Immature natural killer cell (primary cell): ENCODE data around the gene PANX2. TPM values are rescaled to one million over a fixed set of nuclear protein-coding genes. Genes with fewer than 3 reads are reported as not detected.
"Not testable (repeated sequence)": the region's sequence is repeated elsewhere in the genome, so short reads cannot be mapped to it uniquely, and the experiment has no call there.

Source experiments
- DNase-seq, 3 donors: peaks; one replicate each; pipeline ENCODE4 v3.0.0; 2022; ENCODE audit warnings: mixed read lengths in 1 of 3
- H3K27ac Mint-ChIP-seq, 6 donors: one replicate each; pipeline ENCODE4 v1.8.0; 2020; ENCODE audit warnings: mixed read lengths in 6 of 6, mild to moderate bottlenecking in 5 of 6, inconsistent platforms in 4 of 6, moderate library complexity in 3 of 6
- H3K27me3 Mint-ChIP-seq, 3 donors: one replicate each; pipeline ENCODE4 v1.8.0; 2020 to 2021; ENCODE audit warnings: low read depth in 3 of 3, mild to moderate bottlenecking in 3 of 3, mixed read lengths in 3 of 3, moderate library complexity in 3 of 3, inconsistent platforms in 1 of 3
- H3K36me3 Mint-ChIP-seq, 3 donors: one replicate each; pipeline ENCODE4 v1.8.0; 2020; ENCODE audit warnings: mixed read lengths in 3 of 3, inconsistent platforms in 2 of 3, mild to moderate bottlenecking in 2 of 3
- H3K4me1 Mint-ChIP-seq, 2 donors: one replicate each; pipeline ENCODE4 v1.8.0; 2020; ENCODE audit warnings: inconsistent platforms in 2 of 2, mild to moderate bottlenecking in 2 of 2, mixed read lengths in 2 of 2, moderate library complexity in 1 of 2
- H3K4me3 Mint-ChIP-seq, 5 donors: one replicate each; pipeline ENCODE4 v1.8.0; 2020; ENCODE audit warnings: mild to moderate bottlenecking in 5 of 5, mixed read lengths in 5 of 5, inconsistent platforms in 3 of 5, moderate library complexity in 3 of 5
- H3K9me3 Mint-ChIP-seq, 6 donors: one replicate each; pipeline ENCODE4 v1.8.0; 2020; ENCODE audit warnings: mild to moderate bottlenecking in 6 of 6, mixed read lengths in 6 of 6, inconsistent platforms in 4 of 6, moderate library complexity in 3 of 6
- polyA plus RNA-seq, 3 donors: library from polyadenylated mRNA; unstranded; fragments of 300-500 nt; fragmentation: Illumina TruSeq; gene quantifications; one replicate each; pipeline ENCODE4 v1.2.3, GENCODE V29; 2021

Gene PANX2
- polyA plus RNA-seq, 3 donors from 2014 or later, result 0.07 TPM; not detected in 2

DNA sequence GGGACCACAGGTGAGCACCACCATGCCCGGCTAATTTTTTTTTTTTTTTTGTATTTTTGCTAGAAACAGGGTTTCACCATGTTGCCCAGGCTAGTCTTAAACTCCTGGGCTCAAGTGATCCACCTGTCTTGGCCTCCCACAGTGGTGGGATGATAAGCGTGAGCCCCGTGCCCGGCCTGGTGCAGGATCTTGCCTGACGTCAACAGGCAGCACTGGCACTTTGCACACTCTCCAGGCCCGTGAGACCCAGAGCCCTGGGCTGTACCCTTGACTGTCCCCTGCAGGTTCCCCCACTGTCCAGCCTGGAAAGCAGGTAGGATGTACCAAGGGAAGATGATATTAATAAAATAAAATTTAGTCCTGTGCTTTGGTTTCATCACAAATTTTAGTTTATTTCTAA is 29.1 kb upstream of the PANX2 start:
- H3K9me3 Mint-ChIP-seq, result no peaks in the 10 kb centered on the region
- no peak for DNase-seq
- H3K27me3 Mint-ChIP-seq, result peaks cover 0 to 5% (median 2%) of the 10 kb centered on the region in 3 donors
- no peaks in the 10 kb centered on the region for H3K4me1 Mint-ChIP-seq
- no peaks in the 10 kb centered on the region for H3K36me3 Mint-ChIP-seq
- no peak overlapping the region for H3K27ac Mint-ChIP-seq
- no peak overlapping the region for H3K4me3 Mint-ChIP-seq

DNA sequence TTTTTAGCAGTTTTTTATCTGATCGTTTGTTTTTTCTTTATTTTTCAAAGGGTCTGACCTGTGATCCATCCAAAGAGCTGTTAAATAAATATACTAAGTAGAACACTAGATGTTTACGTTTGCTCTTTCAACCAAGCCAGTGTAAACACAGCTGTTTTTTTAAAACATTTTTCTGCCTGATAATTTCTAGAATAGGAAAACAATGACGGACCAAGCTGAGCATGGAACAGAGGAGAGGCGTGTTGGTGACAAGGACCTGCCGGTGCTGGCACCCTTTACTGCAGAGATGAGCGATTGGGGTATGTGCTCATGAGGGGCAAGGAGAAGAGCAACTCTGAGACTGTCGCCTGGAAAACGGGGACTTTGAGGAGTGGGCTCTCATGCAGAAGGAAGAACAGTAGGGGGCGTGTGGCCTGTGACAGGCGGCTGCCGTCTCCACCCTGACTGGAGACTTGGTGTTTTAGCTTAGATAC is 28.6 kb upstream of the PANX2 start:
- DNase-seq, result no peak
- H3K9me3 Mint-ChIP-seq, result no peaks in the 10 kb centered on the region
- peaks cover 0 to 1% of the 10 kb centered on the region in 2 donors for H3K4me1 Mint-ChIP-seq
- peaks cover 0 to 5% (median 2%) of the 10 kb centered on the region in 3 donors for H3K27me3 Mint-ChIP-seq
- H3K27ac Mint-ChIP-seq, result no peak overlapping the region
- H3K36me3 Mint-ChIP-seq, result no peaks in the 10 kb centered on the region
- no peak overlapping the region for H3K4me3 Mint-ChIP-seq

DNA sequence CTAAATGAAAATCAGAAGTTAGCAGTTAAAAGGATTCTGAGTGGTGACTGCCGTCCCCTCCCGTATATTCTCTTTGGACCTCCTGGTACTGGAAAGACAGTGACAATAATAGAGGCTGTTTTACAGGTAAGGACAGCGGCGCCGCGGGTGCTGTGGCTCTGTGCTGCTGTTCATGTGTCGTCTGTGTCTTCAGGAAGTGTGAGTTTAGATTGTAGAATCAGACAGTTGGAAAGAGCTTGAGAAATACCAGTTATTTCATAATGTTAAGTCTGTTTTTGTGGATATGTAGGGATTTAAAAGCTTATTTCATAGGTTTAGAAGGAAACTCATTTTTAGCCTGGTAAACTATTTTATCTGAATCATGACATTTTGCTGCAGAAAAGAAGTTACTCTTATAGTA is 27.4 kb upstream of the PANX2 start:
- Mint-ChIP-seq H3K27me3 (peaks cover 0 to 5% (median 2%) of the 10 kb centered on the region in 3 donors), H3K36me3 (no peaks in the 10 kb centered on the region), H3K4me3 (no peak overlapping the region), H3K27ac (no peak overlapping the region), H3K9me3 (no peaks in the 10 kb centered on the region), H3K4me1 (peaks cover 0 to 1% of the 10 kb centered on the region in 2 donors)
- DNase-seq, result no peak

DNA sequence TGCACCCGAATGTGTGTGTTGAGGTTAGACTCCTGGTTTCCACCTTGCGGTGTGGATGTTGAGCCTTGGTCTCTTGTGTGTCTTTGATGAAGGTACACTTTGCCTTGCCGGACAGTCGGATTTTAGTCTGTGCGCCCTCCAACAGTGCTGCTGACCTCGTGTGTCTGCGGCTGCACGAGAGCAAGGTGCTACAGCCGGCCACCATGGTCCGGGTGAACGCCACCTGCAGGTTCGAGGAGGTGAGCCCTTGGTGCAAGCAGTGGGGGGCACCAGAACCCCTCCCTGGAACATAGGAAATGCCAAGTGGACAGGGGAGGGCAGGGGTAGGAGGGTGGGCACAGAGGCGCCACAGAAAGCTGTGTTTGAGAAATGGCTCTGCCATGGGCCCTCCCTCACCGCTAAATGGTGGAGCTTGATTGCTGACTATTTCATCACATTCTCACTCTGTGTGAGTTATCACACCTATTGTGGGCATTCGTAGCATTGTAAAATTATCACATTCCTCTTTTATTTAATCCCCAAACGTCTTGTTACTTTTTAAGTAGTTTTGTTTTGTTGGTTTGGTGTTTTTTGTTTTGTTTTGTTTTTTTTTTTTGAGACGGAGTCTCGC is 26.4 kb upstream of the PANX2 start:
- peaks cover 0 to 1% of the 10 kb centered on the region in 2 donors for H3K4me1 Mint-ChIP-seq
- no peak overlapping the region for H3K4me3 Mint-ChIP-seq
- H3K36me3 Mint-ChIP-seq, result no peaks in the 10 kb centered on the region
- DNase-seq, result no peak
- H3K9me3 Mint-ChIP-seq, result no peaks in the 10 kb centered on the region
- peaks cover 0 to 5% (median 2%) of the 10 kb centered on the region in 3 donors for H3K27me3 Mint-ChIP-seq
- H3K27ac Mint-ChIP-seq, result no peak overlapping the region

DNA sequence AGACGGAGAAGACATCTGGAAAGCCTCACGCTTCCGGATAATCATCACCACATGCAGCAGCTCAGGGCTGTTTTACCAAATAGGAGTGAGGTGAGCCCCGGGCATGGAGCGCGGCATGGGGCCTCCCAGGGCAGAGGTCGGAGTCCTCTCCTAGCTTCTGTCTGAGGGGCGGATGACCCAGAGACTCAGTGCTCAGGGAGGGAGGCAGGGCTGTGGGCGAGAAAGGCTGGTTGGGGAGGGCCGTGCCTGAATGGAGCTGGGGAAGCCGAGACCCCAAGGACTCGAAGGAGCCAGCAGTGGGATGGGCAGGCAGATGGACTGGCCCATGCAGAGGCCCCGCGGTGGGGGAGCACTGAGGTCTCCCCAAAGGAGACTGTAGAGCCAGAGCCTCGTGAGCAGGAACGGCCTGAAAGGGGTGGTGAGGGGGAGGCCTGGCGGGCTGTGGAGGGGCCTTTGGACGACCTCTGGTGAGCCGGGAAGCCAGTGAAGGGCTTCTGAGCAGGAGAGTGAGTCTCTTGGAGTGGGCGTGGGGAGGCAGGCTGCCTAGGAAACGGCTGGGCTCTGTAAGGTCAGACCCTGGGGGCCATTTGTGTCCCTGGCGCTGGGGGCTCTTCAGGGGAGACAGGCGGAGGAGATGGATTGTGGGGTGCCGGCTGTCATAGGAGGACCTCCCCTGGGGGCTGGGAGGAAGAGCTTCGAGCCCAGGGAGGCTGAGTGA is 24.7 kb upstream of the PANX2 start:
- Mint-ChIP-seq H3K9me3 (no peaks in the 10 kb centered on the region), H3K27me3 (peaks cover 0 to 5% (median 2%) of the 10 kb centered on the region in 3 donors), H3K4me1 (peaks cover 0 to 3% of the 10 kb centered on the region in 2 donors), H3K27ac (no peak overlapping the region), H3K4me3 (no peak overlapping the region), H3K36me3 (no peaks in the 10 kb centered on the region)
- DNase-seq, result no peak

DNA sequence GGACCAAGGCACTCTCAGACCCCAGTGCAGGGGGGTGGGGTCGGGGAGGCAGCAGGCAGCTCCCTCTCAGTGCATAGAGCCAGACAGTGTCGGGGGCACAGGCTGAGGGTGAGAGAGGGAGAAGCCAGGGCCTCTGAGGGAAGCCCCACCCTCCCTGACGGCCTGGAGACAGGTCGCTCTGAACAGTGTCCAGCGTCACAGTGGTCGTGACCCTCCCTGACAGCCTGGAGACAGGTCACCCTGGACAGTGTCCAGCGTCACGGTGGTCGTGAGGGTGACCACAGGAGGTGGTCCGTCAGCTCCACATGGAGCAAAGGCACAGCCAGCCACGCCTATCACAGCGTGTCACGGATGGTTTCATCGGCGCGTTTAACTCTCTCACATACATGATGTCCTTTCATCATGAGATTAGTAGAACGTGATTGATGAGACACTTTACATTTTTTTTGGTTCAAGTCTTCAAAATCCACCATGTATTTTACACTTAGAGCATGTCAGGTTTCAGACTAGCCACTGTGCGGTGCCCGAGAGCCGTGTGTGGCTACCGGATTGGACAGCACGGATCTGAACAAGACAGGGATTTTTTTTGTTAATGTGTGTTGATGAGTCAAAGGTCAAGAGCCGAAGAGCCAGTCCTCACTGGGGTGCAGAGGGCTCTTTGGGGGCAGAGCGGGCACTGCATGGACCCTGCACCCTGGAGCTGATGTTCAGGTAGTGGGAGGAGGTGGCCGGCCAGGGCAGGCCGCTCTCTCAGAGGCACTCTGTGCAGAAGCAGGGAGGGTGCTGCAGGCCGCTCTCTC is 23.9 kb upstream of the PANX2 start:
- Mint-ChIP-seq H3K36me3 (no peaks in the 10 kb centered on the region), H3K27me3 (peaks cover 0 to 5% (median 2%) of the 10 kb centered on the region in 3 donors), H3K9me3 (no peaks in the 10 kb centered on the region), H3K4me1 (peaks cover 0 to 3% of the 10 kb centered on the region in 2 donors), H3K4me3 (no peak overlapping the region), H3K27ac (peak overlapping the region in 2 of 6 donors; percentile 2 to 14)
- DNase-seq, result no peak

DNA sequence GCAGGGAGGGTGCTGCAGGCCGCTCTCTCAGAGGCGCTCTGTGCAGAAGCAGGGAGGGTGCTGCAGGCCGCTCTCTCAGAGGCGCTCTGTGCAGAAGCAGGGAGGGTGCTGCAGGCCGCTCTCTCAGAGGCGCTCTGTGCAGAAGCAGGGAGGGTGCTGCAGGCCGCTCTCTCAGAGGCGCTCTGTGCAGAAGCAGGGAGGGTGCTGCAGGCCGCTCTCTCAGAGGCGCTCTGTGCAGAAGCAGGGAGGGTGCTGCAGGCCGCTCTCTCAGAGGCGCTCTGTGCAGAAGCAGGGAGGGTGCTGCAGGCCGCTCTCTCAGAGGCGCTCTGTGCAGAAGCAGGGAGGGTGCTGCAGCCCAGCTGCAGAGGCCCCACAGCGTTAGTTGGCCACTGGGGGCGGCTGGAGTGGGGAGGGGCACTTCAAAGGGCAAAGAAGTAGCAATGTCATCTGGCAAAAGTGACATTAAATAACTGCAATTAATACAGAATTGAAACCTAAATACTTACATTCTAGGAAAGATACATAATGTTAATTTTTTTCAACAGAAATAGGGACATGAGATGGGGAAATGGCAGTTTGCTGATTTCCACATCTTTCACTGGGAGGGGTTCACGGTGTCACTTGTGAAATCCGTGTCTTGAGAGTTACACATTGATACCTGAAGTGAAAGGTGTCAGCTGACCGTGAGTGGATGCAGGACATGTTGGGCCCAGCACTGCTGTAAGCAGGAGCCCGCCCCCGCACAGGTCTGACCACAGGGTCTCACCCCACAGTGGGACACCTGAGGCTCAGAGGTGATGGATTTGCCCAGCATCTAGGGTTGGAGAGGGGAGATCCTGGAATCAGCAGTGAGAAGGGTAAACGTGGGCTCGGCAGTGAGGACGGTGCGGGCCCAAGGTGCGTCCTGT is 23.0 kb upstream of the PANX2 start:
- not testable (repeated sequence) for H3K27me3 Mint-ChIP-seq, H3K9me3 Mint-ChIP-seq, H3K27ac Mint-ChIP-seq, DNase-seq, H3K36me3 Mint-ChIP-seq, H3K4me1 Mint-ChIP-seq, H3K4me3 Mint-ChIP-seq

DNA sequence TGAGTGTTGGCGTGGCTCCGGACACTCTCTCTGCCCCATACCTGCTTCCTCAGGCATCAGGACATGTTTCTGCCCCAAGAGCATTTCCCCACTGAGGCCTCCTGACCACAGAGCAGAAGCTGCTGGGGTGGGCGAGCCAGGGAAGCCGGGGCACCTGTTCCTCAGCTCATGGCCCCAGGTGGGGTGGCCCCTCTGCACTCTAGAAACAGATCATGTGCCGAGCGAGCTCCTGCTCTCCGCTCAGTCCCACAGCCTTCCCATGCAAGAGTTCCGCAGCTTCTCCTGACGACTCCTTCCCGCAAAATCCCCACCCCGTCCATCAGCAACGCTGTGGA is 22.4 kb upstream of the PANX2 start:
- H3K27ac Mint-ChIP-seq, result no peak overlapping the region
- H3K4me3 Mint-ChIP-seq, result no peak overlapping the region
- H3K27me3 Mint-ChIP-seq, result peaks cover 0 to 2% (median 0%) of the 10 kb centered on the region in 3 donors
- no peaks in the 10 kb centered on the region for H3K9me3 Mint-ChIP-seq
- DNase-seq, result no peak
- no peaks in the 10 kb centered on the region for H3K36me3 Mint-ChIP-seq
- peaks cover 0 to 3% of the 10 kb centered on the region in 2 donors for H3K4me1 Mint-ChIP-seq

DNA sequence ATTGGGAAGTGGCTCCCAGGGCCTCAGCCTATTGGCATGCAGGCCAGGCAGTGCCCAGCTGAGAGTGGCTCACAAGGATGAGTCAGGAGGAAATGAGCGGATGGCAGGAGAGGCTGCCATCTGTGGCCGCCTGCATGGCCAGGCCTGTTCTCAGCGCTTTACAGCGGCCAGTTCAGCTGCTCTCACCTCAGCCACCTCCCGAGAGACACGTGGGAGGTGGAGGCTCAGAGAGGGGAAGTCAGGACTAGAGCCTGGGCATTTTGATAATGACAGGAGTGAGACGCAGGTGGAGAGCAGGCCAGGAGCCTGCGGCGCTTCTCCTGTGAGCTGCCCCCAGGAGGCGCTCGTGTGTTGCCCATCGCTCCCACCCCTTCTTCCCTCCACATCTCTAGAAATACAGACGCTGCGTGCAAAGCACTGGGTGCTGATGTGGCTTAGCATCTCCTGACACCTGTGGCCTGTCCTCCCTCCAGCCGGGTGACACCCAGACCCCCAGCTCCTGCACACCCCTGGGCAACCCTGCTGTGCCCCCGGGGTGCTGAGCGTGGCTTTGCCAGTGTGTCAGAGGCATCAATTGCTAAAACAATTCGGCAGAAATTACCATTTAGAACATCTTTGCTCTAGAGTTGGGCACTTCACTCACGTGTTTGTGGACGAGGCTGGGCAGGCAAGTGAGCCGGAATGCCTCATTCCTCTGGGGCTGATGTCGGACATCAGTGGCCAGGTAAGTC is 21.4 kb upstream of the PANX2 start:
- Mint-ChIP-seq H3K4me1 (peaks cover 0 to 3% of the 10 kb centered on the region in 2 donors), H3K4me3 (no peak overlapping the region), H3K27ac (no peak overlapping the region), H3K36me3 (no peaks in the 10 kb centered on the region), H3K27me3 (no peaks in the 10 kb centered on the region), H3K9me3 (no peaks in the 10 kb centered on the region)
- peak; percentile 69 to 76 (median 70) for DNase-seq

DNA sequence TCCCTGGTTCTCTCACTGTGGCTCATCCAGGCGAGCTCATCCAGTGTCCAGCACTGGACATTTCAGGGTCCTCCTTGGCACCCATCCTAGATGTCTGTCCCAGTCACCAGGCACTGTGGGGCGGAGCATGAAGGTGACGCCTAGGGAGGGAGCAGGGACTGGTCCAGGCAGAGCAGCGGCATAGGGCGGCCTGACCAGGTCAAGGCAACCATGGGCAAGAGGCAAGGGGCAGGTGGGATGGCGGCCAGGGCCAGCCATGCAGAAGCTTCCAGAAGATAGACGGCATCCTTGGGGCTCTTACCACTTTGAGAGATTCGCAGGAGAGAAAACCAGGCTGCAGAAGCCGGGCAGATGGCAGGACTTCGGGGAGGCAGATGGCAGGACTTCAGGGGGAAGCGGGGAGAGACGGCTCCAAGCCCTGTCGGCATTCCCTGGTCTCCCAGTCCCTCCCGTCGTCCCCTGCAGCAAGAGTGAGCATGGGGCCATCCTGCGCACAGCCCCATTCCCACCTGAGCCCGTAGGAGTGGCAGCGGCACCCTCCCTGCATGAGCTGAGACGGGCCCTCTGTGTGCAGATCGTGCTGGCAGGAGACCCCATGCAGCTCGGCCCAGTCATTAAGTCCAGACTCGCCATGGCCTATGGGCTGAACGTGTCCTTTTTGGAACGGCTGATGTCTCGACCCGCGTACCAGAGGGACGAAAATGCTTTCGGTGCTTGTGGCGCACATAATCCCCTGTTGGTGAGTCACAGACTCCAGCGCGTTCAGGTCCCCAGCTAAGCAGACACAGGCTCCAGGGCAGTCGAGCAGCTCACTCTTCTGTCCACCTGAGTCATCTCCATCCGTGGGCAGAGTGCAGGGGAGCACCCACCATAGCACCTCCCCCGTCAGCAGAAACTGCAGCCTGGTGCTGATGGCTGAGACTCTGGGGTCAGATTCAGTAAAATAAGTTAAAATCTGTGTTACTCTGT is 20.1 kb upstream of the PANX2 start:
- peaks cover 0 to 3% of the 10 kb centered on the region in 2 donors for H3K4me1 Mint-ChIP-seq
- H3K36me3 Mint-ChIP-seq, result no peaks in the 10 kb centered on the region
- H3K9me3 Mint-ChIP-seq, result no peaks in the 10 kb centered on the region
- H3K27ac Mint-ChIP-seq, result no peak overlapping the region
- H3K27me3 Mint-ChIP-seq, result no peaks in the 10 kb centered on the region
- no peak for DNase-seq
- no peak overlapping the region for H3K4me3 Mint-ChIP-seq

DNA sequence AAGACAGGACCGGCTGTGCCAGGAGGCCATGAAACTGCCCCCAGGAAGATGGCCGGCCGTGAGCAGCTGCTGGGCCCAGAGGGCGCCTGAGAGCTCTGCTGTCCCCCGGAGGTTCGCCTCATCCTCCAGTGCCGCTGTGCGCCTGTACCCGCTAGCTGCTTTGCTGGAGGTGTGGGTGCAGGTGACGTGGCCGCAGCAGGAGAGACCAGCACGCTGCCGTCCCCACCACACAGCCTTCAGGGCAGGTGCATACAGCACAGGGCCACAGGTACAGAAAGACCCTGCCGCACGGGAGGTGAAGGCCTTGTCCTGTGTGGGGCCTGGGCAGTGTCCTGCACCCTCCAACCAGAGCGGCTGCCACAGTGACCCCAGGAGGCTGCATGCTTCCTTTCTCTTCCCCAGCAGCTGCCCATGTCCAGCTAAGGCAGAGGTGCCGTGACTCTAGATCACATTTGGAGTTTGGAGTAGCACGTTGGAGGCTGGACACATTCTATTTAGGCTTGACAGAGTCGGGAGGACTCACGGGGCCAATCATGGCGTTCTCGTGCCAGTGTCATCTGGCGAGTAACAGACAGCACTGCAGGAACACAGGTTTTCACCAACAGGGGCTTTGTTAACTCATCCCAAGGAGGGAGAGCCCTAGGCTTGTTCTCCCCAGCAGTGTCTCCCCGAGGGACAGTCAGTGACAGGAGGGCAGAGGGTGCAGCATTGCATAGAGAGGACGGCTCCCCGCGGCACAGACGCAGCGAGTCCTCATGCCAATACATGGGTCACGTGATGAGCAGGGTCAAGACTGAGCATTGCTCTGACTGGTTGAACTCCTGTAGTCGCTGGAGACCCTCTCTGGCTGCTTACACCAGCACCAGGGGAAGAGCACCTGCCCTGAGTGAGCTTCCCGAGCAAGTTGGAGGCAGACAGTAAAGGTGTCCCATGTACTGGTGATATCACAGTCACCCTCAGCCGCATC is 18.7 kb upstream of the PANX2 start:
- Mint-ChIP-seq H3K36me3 (no peaks in the 10 kb centered on the region), H3K4me3 (no peak overlapping the region), H3K27ac (no peak overlapping the region), H3K27me3 (no peaks in the 10 kb centered on the region), H3K9me3 (no peaks in the 10 kb centered on the region), H3K4me1 (peaks cover 0 to 2% of the 10 kb centered on the region in 2 donors)
- DNase-seq, result no peak
